ENCODE results near the gene CD209.

- TF ChIP-seq CTCF (IDR thresholded peaks at IDR 0.05) (no peak), POLR2AphosphoS5 (IDR thresholded peaks at IDR 0.05) (no peak), EP300 (IDR thresholded peaks at IDR 0.05) (no peak), POLR2A (IDR thresholded peaks at IDR 0.05; ENCODE audit: low read depth) (no peak)
Observed at GRCh38 chr19:7748171-7748570, 837 bp upstream of the CD209 start.
